NCI-H2029 (cell line): ENCODE results near the gene SNX14.
A peak's percentile ranks its signal among the peaks of the same experiment; 100 is the strongest.
"Not testable (repeated sequence)": the region's sequence is repeated elsewhere in the genome, so short reads cannot be mapped to it uniquely, and the experiment has no call there.

Experiments
- DNase-seq: peaks from one replicate; lab custom pipeline; 2025; lab: John Stamatoyannopoulos, UW

Gene SNX14

DNA sequence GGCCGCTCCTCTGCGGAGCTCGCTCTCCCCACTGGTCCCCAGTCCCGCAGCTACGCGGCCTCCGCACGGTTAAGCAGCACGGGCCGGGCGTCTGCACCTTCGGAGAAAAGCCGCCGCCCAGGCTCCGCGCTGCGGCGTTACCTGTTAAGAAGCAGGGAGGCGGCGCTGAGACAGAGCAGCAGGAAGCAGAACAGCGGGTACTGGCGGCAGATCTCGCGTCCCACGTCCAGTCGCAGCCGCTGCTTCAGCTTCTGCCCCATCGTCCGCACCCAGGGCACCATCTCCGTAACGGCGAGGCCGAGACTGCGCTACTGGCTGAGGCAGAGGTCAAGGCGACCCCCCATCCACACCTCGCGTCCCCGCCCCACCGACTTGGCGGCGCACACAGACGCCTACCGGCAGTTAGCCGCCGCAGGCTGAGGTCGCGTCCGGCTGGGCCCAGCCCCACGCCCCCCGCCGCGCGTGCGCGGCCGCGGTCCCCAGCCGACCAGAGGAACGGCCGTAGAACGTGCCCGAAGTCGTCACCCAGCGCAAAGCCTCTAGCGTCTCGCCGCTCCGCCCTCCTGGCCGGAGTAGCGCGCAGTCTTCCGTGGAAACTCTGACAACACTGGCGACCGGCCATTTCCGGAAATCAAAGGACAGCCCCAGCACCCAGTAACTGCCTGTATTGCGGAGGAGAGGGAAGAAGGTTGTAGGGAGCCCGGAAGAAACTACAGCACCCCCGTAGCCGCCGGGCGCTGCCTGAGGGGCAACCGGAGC lies at the start of gene SNX14:
TSS of gene SNX14 (minus strand) at position 421 of the 759 bp plus-strand sequence. CDS start at position 281, 140 bp downstream.
- DNase-seq = peak; percentile 77

DNA sequence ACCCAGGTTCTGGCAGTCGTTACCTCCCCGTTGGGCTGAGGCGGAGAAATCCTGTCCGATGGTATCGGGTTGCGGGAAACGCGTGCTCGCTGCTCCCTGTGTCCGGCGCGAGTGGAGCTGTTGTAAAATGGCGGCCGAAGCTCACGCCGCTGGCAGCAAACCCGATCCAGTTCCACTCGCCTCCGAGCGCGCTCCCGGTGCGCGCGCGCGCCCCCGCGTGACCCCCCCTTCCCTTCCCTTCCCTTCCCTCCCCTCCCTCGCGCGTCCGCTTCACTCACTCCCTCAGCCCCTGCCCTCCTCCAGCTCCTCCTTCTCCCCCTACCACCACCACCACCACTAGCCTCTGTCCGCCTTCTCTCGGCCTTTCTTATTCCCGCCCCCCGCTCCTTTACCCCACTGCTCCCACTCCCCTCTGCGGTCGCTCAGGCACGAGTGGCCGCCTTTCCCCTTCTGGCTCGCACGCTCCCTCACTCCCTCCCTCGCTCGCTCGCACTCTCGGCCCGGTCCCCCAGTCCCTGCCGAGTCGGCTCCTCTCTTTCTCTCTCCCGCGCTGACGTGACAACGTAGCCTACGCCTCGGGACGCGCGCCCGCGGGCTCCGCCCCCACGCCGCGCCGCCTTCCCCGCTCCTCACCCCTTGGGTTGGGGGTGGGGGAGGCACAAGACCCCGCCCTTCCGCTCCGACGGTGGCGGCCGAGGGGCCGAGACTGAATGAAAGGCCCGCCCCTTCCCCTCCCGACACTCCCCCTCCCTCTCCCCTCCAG lies 49.3 kb upstream of the SNX14 start, which contains the start of gene SYNCRIP:
TSS of gene SYNCRIP (minus strand) at position 113 of the 763 bp plus-strand sequence. CDS start 1,447 bp downstream, outside the sequence.
- DNase-seq = peak; percentile 98

DNA sequence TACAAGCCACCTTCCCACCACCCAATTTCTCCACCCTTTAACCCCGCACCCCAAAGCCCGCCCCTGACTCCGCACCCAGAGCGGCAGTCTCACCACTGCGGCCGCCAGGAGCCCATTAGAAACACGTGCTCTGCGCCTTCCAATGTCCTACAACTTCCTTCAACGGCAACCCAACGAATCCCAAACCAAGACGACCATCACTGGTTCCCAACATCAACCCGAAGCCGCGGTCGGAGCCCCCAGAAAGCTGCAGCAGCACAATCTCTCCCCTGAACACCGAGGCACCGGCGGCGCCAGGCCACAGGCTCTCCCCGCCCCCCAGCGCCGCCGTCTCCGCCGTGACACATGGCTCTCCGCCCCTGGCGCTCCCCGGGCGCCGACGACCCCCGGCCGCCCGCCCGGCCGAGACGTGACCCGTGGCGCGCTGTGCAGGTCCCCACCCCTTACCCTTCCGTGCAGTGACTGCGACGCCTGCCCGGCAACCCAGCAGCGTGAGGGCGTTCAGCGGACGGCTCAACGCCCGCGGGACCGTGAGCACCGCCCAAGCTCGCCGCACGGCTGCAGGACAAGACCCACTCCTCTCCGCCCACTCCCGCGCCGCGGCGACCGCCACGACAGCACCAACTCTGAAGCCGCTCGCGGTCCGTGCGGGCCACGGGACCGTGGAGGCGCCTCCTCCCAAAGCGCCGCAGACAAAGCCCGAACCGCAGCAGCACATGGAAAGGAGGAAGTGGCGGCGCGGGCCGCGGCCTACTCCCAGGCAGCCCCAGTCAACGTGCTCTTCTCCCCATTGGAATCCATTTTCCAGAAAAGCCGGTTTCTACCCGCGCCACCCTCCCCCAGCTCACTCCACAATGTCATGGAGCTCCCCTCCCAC lies 48.5 kb upstream of the SNX14 start:
- peak; percentile 14 for DNase-seq

- no peak for DNase-seq
Measured at GRCh38 chr6:85641522-85641896, 47.9 kb upstream of the SNX14 start.

GRCh38 chr6:85640821-85641220 lies 47.2 kb upstream of the SNX14 start:
- no peak for DNase-seq

DNA sequence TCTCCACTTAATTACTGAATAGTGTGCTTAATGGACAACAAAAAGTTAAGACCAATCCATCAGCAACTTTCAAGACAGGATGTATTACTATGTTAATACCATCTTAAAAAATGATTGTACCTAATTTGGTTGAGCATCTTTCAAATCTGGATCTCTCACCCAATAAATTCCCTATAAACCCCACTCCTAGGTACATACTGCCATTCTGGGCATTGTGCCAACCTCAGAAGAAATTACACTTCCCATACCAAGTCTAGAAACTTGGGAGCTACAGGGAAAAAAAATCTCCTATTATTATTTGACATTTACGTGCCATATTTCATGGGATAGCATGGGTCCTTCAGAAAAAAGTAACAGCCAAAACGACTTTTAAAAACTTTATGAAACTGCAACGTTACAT lies 43.9 kb upstream of the SNX14 start:
- no peak for DNase-seq

- DNase-seq = no peak
Measured at GRCh38 chr6:85632164-85632942, 38.7 kb upstream of the SNX14 start.

DNA sequence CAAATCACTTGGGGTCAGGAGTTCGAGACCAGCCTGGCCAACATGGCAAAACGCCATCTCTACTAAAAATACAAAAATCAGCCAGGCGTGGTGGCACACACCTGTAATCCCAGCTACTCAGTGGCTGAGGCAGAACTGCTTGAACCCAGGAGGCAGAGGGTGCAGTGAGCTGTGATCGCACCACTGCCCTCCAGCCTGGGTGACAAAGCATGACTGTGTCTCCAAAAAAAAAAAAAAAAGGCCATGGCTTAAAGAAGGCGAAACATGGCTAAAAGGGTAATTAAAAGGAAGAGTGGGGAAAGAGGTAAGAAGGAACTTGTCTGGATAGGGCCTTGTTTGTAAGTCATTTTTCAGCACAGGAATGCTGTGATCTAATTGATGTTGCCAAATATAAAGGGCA lies 37.5 kb upstream of the SNX14 start:
- DNase-seq = not testable (repeated sequence)

DNA sequence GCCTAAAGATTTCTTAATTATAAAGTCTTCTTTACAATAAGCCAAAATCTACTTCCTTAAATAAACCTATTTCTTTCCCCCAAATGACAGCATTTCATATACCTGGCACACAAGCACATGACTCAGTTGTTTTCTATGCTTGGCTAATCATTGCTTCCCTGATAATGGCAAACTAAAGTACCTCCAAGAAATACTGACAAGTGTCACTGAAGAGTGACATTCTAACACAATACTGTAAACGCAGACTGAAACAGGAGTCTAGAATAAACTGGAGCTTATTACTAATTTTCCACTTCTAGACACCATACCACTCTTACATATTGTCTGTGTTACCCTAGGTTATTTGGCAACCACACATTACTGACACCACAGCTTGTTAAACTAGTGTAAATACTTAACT lies 34.7 kb upstream of the SNX14 start:
- DNase-seq = no peak

- no peak for DNase-seq
Measured at GRCh38 chr6:85620308-85620707, 26.6 kb upstream of the SNX14 start.

GRCh38 chr6:85614780-85615179 lies 21.1 kb upstream of the SNX14 start:
- no peak for DNase-seq

GRCh38 chr6:85612690-85613474 lies 19.2 kb upstream of the SNX14 start:
- no peak for DNase-seq

DNA sequence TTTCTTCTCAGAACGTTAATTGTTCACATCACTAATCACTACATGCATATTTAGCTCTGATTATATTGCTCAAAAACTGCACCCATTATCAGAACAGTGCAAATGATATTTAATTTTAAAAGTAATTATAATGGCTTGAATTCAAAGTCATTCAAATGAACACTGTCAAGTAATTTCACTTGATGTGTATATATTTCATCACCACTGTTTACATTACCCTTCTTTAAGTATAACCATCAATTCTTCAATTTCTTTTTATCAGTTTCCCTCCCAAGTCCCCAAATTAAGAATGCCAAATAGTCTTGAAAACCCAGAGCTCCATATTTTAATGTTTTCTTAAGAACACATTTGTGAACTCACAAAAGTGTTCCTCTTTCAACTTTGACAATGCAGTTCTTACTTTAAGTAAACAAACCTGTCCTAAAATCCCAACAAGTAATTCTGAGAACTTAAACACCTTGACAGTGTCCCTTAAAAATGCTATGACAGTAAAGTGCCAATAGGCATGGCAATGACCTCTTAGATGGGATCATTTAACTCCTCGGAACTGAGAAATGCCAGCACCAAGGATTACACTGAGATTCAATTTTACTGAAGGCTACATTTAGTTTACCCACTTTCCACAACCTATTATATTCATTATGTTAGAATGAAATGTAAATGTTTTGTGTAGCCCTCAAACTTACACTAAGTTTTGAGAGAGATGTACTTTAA lies 16.7 kb upstream of the SNX14 start:
- DNase-seq = no peak

DNA sequence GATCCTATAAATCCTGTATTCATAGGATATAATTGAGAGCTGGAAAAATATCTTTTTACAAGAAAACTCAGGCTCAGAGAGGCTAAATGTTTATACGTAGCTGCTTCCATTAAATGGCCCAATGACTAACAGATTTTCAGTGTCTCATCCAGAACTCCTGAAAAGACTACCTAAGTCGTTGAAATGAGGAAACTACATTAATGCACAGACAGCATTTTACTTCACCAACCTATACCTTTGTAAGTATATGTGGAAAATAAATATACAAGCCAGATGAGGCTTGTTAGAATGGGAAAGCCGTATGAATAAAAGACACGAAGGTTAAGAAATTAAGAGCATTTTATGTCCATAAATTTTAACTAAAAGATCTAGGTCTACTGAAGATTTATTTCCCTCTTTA lies 8.4 kb upstream of the SNX14 start:
- no peak for DNase-seq

DNA sequence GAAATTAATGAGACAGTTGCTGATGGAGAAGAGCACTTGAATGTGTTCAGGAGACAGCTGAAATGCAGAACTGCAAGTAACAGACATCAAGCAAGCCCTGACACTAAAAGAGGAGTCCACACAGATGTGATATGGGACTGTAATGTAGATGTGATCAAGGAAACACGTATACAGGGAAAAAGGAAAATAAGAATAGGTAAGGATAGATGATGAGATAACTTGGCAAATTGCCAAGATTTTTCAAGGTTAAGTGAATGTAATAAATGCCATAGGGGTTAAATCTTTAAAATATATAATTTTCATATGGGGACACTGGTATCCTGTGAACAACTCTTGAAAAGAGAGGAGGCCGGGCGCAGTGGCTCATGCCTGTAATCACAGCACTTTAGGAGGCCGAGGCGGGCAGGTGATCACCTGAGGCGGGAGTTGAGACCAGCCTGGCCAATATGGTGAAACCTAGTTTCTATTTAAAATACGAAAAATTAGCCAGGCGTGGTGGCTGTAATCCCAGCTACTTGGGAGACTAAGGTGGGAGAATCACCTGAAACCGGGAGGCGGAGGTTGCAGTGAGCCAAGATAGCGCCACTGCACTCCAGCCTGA lies 7.2 kb upstream of the SNX14 start:
- DNase-seq = no peak

DNA sequence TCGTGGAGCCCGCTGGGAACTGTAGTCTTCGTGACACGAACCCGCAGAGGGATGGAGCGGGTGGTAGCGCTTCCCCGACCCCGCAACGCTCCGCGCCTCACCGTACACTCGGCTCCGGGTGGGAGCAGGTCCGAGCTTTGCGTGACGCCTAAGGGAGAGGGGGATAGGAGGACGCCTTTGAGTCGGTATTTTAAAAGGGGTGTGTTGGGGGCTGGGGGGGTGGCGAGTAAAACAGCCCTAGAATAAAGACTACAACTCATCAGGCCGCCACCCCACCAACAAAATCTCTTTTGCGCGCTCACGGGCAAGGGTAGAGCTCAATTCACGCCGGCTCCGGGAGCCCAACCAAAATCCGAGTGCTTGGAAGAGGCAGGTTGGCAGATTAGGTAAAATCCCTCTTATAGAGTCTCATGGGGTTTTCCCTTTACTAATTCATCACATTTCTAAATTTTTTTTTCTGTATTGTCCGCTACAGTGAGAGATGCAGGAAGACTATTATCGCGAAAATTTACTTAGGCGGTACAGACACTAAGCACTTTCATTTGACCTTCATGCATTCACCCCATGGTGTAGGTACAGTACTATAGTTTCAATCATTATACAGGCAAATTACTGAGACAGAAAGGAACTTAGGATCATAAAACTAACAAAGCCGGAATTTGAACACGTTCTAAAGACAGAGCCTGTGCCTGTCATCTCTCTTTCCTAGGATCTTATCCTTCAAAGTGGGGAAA lies 706 bp upstream of the SNX14 start:
- DNase-seq = no peak

GRCh38 chr6:85592033-85592432 lies 1.6 kb downstream of the SNX14 start:
- DNase-seq = no peak

GRCh38 chr6:85591207-85591606 lies 2.5 kb downstream of the SNX14 start:
- DNase-seq = no peak

GRCh38 chr6:85585741-85586140 lies 7.9 kb downstream of the SNX14 start:
- DNase-seq = no peak
